Rectal smooth muscle tissue (tissue), 1 donor: ENCODE results near the gene DCLK1.
A peak's percentile ranks its signal among the peaks of the same experiment; 100 is the strongest.
"Not testable (repeated sequence)": the region's sequence is repeated elsewhere in the genome, so short reads cannot be mapped to it uniquely, and the experiment has no call there.

Experiments used
- H3K27ac ChIP-seq: one replicate; pipeline ENCODE4 v1.7.0; 2013; ENCODE audit warnings: low read depth, low read length, inconsistent platforms
- H3K27me3 ChIP-seq: one replicate; pipeline ENCODE4 v1.7.0; 2013; ENCODE audit warnings: low read length; ENCODE audit not compliant: control insufficient read depth, insufficient read depth
- H3K36me3 ChIP-seq: one replicate; pipeline ENCODE4 v1.7.0; 2013; ENCODE audit warnings: low read length; ENCODE audit not compliant: control insufficient read depth, insufficient read depth
- H3K4me1 ChIP-seq: one replicate; pipeline ENCODE4 v1.7.0; 2013; ENCODE audit warnings: low read length; ENCODE audit not compliant: control insufficient read depth, insufficient read depth
- H3K4me3 ChIP-seq: one replicate; pipeline ENCODE4 v1.7.0; 2013; ENCODE audit warnings: low read length
- H3K9ac ChIP-seq: one replicate; pipeline ENCODE4 v1.7.0; 2013; ENCODE audit warnings: low read length

DCLK1 gene

DNA sequence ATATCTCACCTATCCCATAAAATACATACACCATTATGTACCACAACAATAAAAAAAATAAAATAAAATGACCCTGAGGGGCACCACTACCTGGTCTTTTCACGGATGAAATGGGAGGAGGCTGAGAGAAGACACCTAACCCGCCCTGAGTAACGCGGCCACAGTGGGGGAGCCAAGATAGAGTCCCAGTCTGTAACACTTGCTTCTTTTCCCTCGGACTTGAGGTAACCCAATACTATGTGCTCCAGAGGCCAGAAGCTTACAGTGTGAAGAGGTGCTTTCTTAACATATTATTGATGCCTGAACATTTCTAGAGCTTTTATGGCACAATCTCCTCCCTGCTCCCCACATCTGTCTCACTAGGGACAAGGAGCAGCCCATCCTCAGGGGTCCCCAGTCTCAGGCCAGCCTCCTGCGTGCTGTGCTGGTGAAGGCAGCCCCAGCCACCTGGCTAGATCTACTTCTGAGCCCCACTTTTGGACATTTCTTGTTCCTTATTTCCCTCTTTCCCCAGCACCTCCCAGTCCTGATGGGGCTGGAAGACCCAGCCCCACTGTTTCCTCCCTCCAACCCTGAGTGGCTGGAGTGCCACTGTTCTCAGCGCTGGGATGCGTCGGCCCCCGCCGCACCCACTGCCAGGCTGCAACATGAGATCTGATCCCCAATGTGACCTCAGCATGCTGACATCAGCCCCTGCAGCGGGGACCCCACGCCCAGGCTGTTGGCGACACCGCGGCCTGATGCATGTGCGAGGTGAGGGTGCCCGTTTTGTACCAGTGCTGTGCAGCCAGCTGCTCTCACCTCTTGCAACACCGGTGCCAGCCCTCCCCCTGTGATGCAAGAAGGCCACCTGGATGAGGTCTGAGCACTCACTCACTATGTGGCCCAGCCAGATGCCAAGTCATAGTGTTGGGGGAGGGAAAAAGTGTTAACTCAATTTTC, 143.3 kb downstream of the DCLK1 start:
- H3K4me3 ChIP-seq: no peak overlapping the region
- no peaks in the 10 kb centered on the region for H3K36me3 ChIP-seq
- H3K4me1 ChIP-seq: no peaks in the 10 kb centered on the region
- H3K27ac ChIP-seq: no peak overlapping the region
- H3K27me3 ChIP-seq: no peaks in the 10 kb centered on the region
- H3K9ac ChIP-seq: no peak overlapping the region

DNA sequence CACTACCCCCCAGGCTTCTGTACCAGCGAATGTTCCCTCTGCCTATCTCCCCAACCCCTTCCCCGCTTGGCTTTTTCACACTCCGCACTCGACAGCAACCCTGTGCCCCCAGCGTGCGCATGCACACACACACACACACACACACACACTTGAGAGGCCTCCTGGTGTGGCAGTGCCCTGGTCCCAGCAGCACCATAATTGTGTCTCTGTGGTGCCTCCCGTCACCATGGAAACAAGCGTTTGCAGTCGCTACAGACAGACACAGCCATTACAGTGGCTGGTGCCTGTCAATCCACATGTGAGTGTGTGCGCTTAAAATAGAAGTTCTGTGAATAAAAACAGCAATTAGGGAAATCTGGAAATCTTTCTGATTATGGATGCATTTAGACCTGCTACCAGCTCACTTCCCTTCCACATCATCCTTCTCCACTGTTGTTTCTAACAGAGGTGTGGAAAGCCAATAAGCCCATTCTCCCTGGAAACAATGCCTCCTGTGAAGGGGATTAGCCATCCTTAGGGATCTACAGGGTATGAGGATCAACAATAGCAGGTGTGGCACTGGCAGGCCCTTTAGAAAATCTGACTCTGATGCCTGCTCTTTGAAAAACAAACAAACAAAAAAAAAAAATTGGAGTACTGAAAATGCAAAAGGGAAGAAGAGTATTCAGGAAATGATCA, 146.3 kb downstream of the DCLK1 start:
- no peak overlapping the region for H3K4me3 ChIP-seq
- no peak overlapping the region for H3K27ac ChIP-seq
- H3K36me3 ChIP-seq: no peaks in the 10 kb centered on the region
- no peaks in the 10 kb centered on the region for H3K4me1 ChIP-seq
- H3K27me3 ChIP-seq: no peaks in the 10 kb centered on the region
- H3K9ac ChIP-seq: no peak overlapping the region

DNA sequence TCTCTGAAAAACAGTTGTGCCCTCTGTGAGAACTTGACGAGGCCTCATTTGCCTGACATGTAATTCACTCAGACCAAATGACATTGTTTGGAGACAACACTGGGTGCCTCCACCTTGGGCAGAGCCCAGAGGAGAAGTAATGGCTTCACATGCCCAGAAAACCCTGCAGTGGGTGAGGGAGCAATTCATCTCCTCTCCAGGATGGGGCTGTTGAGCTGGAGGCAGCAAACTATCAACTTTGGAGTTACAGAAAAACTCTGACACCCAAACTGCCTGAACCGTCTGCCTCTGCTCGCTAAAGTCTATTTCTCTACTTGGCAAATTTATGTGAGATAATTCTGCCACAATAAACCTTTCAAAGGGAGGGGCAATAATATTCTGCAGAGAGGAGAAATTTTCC, 146.9 kb downstream of the DCLK1 start:
- no peak overlapping the region for H3K4me3 ChIP-seq
- H3K36me3 ChIP-seq: no peaks in the 10 kb centered on the region
- no peaks in the 10 kb centered on the region for H3K4me1 ChIP-seq
- no peaks in the 10 kb centered on the region for H3K27me3 ChIP-seq
- no peak overlapping the region for H3K9ac ChIP-seq
- no peak overlapping the region for H3K27ac ChIP-seq

DNA sequence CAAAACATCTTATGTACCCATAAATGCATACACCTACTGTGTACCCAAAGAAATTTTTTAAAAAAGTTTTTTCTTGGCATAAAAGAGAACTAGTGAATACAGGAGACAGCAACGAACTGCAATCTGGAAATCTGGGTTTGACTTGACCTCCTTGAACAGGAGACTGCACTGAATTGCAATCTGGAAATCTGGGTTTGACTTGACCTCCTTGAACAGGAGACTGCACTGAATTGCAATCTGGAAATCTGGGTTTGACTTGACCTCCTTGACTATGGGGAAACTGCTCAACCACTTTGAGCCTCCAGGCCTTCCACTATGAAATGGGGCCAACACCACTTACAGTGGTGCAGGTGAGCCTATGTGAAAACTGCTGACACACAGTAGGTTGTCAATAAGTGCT, 147.5 kb downstream of the DCLK1 start:
- not testable (repeated sequence) for H3K27ac ChIP-seq, H3K36me3 ChIP-seq, H3K4me1 ChIP-seq, H3K4me3 ChIP-seq, H3K27me3 ChIP-seq, H3K9ac ChIP-seq

DNA sequence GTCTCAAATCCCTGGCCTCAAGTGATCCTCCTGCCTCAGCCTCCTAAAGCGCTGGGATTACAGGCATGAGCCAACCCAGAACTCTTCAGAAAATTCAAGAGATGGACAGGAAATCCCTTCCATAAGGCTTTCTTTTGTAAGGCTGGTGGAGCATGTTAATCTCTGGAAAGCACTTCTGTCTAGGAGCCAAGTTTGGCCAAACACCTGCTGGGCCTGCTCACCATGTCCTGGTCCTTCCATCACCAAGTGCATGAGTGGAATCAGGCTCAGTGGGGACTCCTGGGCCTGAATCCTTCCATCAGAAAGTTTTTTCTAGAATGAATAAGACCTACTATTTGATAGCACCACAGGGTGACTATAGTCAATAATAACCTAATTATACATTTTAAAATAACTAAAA, 148.0 kb downstream of the DCLK1 start:
- Histone ChIP-seq H3K36me3 (no peaks in the 10 kb centered on the region), H3K4me1 (peaks cover 3% of the 10 kb centered on the region), H3K9ac (no peak overlapping the region), H3K27me3 (no peaks in the 10 kb centered on the region), H3K27ac (no peak overlapping the region), H3K4me3 (no peak overlapping the region)

DNA sequence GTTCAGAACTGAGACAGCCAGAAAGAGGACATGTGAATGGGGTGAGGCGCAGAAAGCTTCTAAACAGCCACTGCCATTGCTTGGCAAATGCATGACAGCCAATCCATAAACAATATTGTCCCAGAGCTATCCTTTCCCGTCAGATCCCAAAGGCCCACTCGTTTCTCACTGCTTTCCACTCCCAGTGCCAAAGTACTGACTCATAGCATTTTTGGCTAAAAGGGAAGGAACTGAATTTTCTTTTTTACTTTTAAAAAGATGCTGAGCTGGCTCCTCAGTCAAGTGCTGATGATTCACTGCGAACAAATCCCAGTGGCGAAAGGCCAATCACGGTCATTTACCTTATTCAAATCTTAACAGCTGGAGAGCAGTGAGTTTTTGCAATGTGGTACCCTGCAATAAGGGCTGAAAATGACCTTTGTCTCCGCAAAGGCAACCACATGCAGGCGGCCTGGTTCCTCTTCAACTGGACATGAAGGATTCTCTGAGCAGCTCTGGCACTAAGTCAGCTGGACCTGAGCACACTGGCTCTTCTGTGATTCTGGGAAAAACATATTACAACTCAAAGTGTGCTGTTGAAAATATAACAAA, 151.7 kb downstream of the DCLK1 start:
- Histone ChIP-seq H3K9ac (no peak overlapping the region), H3K27me3 (no peaks in the 10 kb centered on the region), H3K4me1 (peaks cover 3% of the 10 kb centered on the region), H3K4me3 (no peak overlapping the region), H3K27ac (peak overlapping the region; percentile 42), H3K36me3 (no peaks in the 10 kb centered on the region)

DNA sequence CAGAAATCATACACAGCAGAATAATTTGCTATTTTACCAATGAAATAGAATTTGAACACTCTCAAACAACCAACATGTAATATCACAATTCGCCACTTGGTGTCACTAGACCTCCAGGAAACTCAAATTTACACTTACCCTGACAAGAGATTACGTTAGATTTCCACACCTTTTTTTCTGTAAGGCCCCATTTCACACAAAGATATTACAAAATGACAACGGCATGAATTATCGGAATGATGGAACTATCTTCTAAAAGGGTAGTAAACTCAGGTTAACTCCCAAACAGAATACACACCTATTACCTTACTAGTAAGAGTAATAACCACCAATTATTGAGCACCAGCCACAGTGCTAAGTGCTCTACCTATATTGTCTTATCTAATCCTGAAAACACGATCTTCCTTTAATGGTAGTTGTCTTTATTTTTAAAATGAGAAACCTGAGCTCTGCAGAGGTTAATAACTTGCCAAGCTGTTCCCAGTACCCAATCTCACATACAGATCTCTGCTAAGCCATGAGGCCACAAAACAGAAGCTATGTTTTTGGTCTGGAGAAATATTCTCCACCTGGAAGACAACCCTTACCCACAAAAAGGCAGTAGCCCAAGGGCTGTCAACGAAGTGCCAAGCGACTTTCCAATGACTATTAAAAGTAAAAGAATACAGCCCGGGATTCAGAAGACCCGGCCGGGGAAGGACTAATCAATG, 152.4 kb downstream of the DCLK1 start:
- H3K27me3 ChIP-seq: no peaks in the 10 kb centered on the region
- H3K4me3 ChIP-seq: no peak overlapping the region
- H3K27ac ChIP-seq: peak overlapping the region; percentile 31

DNA sequence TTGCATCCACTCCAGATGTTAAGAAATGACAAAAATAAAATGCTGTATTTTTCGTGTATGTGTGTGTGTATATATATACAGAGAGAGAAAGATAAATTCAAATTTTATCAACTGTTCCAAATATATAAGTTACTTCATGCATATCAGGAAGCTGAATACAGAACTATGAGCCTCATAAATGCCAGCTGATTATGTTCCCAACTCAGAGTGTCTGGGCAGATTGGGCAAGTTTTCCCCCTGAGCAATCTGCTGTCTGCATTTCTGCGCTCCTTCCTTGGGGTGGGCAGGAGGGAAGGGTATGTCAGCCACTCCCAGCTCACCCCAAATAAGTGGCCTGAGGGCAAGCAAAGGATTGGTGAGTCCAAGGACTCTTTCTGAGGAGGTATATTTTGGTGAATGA, 154.1 kb downstream of the DCLK1 start:
- H3K27me3 ChIP-seq: no peaks in the 10 kb centered on the region
- no peak overlapping the region for H3K27ac ChIP-seq
- peaks cover 3% of the 10 kb centered on the region for H3K4me1 ChIP-seq
- no peaks in the 10 kb centered on the region for H3K36me3 ChIP-seq
- H3K4me3 ChIP-seq: no peak overlapping the region
- no peak overlapping the region for H3K9ac ChIP-seq

More for the DNA sequence above, 152.4 kb downstream of the DCLK1 start:
- peaks cover 3% of the 10 kb centered on the region for H3K4me1 ChIP-seq
- no peaks in the 10 kb centered on the region for H3K36me3 ChIP-seq
- H3K9ac ChIP-seq: no peak overlapping the region

DNA sequence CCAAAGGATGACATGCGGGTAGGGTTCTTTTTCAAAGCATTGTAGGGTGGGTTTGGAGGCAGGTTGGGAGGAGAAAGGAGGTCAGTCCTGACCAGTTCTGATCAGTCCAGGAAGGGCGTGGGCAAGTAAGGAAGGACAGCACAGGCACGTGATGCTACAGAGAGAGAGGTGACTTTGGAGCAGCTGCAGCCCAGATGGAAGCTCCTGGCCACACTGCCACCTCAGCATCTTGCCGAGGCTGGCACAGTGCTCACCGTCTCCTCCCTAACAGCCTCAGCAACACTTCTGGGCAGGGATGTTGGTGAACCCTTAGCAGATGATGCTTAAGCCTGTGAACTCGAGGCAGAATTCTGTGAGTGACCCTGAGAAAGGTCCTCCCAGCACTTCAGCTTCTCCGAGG, 155.1 kb downstream of the DCLK1 start:
- Histone ChIP-seq H3K4me3 (no peak overlapping the region), H3K36me3 (no peaks in the 10 kb centered on the region), H3K27ac (no peak overlapping the region), H3K27me3 (no peaks in the 10 kb centered on the region), H3K4me1 (peaks cover 3% of the 10 kb centered on the region), H3K9ac (no peak overlapping the region)

DNA sequence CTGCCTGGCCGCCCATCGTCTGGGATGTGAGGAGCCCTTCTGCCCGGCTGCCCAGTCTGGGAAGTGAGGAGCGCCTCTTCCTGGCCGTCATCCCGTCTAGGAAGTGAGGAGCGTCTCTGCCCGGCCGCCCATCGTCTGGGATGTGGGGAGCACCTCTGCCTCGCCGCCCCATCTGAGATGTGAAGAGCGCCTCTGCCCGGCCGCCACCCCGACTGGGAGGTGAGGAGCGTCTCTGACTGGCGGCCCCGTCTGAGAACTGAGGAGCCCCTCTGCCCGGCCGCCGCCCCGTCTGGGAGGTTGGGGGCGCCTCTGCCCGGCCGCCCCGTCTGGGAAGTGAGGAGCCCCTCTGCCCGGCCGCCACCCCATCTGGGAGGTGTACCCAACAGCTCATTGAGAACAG, 164.2 kb downstream of the DCLK1 start:
- H3K4me3 ChIP-seq, H3K4me1 ChIP-seq, H3K36me3 ChIP-seq, H3K9ac ChIP-seq, H3K27ac ChIP-seq, H3K27me3 ChIP-seq: not testable (repeated sequence)

DNA sequence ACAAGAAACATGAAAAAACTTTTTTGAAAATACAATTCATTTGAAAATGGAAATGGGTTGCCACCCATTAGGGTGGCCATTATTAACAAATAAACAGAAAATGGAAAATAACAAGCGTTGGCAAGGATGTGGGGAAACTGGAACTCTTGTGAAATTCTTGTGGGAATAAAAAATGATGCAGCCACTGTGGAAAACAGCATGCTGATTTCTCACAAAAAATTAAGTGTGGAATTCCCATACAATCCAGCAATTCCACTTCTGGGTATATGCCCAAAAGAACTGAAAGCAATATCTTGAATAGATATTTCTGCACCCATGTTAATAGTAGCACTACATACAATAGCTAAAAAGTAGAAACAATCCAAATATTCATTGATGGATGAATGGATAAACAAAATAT, 165.2 kb downstream of the DCLK1 start:
- Histone ChIP-seq H3K4me3 (no peak overlapping the region), H3K36me3 (no peaks in the 10 kb centered on the region), H3K27ac (no peak overlapping the region), H3K4me1 (no peaks in the 10 kb centered on the region), H3K27me3 (no peaks in the 10 kb centered on the region), H3K9ac (no peak overlapping the region)

DNA sequence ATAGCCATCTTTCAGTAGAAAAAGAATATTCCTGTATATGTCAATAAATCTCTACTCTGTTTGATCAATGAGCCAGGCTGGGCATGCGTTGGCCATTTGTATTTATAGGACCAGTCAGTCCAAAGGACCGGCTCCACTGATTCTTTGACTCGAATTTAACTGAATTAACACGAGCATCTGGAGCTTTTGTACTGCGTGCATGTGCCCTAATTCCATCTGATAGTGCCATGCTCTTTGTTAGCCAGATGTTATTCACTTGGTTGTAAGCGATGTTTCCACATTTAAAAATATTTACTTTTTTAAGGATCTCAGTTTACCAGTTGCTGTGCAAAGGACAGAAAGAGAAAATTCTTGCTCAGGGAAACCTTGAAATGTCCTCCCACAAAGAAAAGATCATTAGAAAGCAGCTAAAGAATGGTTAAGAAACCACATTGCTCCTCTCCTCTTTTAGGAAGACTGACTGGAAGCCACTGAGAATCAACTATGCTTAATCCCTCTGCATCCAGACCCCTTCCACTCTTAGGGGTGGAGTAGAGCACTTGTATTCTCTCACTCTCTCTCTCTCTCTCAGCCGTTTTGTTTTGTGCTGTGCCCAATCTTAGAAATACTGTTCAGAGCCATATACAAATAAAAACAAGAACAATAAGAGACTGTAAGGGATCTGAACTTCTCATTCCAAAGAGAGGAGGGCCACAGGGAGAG, 165.8 kb downstream of the DCLK1 start:
- no peaks in the 10 kb centered on the region for H3K27me3 ChIP-seq
- no peak overlapping the region for H3K9ac ChIP-seq
- H3K36me3 ChIP-seq: no peaks in the 10 kb centered on the region
- H3K27ac ChIP-seq: no peak overlapping the region
- no peaks in the 10 kb centered on the region for H3K4me1 ChIP-seq
- H3K4me3 ChIP-seq: no peak overlapping the region
